GM19099 (cell line): ENCODE data around the gene JAKMIP1.

Source experiments
- POLR2A ChIP-seq: IDR thresholded peaks from 3 replicates; pipeline ENCODE4 v1.6.1; 2011; ENCODE audit warnings: low read depth; ENCODE audit not compliant: insufficient read length; ENCODE audit errors: extremely low read depth

JAKMIP1 gene

GRCh38 chr4:6055436-6055835 lies 144.9 kb downstream of the JAKMIP1 start:
- no peak for TF ChIP-seq POLR2A

- TF ChIP-seq POLR2A = no peak
Observed at GRCh38 chr4:6055030-6055429, 145.3 kb downstream of the JAKMIP1 start.

GRCh38 chr4:6054162-6054922 lies 146.0 kb downstream of the JAKMIP1 start:
- no peak for TF ChIP-seq POLR2A

GRCh38 chr4:6052679-6053078 lies 147.7 kb downstream of the JAKMIP1 start:
- TF ChIP-seq POLR2A = no peak

- no peak for TF ChIP-seq POLR2A
Observed at GRCh38 chr4:6050551-6050950, 149.8 kb downstream of the JAKMIP1 start.

GRCh38 chr4:6049985-6050384 lies 150.4 kb downstream of the JAKMIP1 start:
- TF ChIP-seq POLR2A = no peak

GRCh38 chr4:6049278-6049677 lies 151.1 kb downstream of the JAKMIP1 start:
- TF ChIP-seq POLR2A = no peak

- TF ChIP-seq POLR2A = no peak
Observed at GRCh38 chr4:6048537-6048936, 151.8 kb downstream of the JAKMIP1 start.

- TF ChIP-seq POLR2A = no peak
Observed at GRCh38 chr4:6047130-6047673, 153.1 kb downstream of the JAKMIP1 start.

GRCh38 chr4:6046526-6047129 lies 153.7 kb downstream of the JAKMIP1 start:
- no peak for TF ChIP-seq POLR2A

- no peak for TF ChIP-seq POLR2A
Observed at GRCh38 chr4:6044805-6045204, 155.5 kb downstream of the JAKMIP1 start.

- no peak for TF ChIP-seq POLR2A
Observed at GRCh38 chr4:6044276-6044675, 156.1 kb downstream of the JAKMIP1 start.

GRCh38 chr4:6043843-6044242 lies 156.5 kb downstream of the JAKMIP1 start:
- no peak for TF ChIP-seq POLR2A

GRCh38 chr4:6043188-6043587 lies 157.2 kb downstream of the JAKMIP1 start:
- TF ChIP-seq POLR2A = no peak

GRCh38 chr4:6042293-6043063 lies 157.9 kb downstream of the JAKMIP1 start:
- TF ChIP-seq POLR2A = no peak
